SK-N-SH (cell line): ENCODE data around the gene TAS2R3.

Experiments used
- CTCF ChIP-seq: fragments of 200-600 bp; sonication (generic); IDR thresholded peaks from 2 replicates; pipeline ENCODE4 v1.6.1; 2017; ENCODE audit warnings: antibody characterized with exemption, mild to moderate bottlenecking, moderate library complexity
- FOSL2 ChIP-seq: IDR thresholded peaks from 2 replicates; pipeline ENCODE4 v1.4.0; 2012; ENCODE audit warnings: low read depth, mild to moderate bottlenecking, moderate library complexity, borderline replicate concordance
- GATA2 ChIP-seq: sonication (generic); formaldehyde crosslinking; IDR thresholded peaks from 2 replicates; pipeline ENCODE4 v1.5.0; 2020; ENCODE audit warnings: mild to moderate bottlenecking, missing genetic modification reagents
- IRF3 ChIP-seq: fragments of 150-350 bp; IDR thresholded peaks from 2 replicates; pipeline ENCODE4 v1.6.1; 2016; ENCODE audit warnings: mild to moderate bottlenecking, low read depth, low read length
- MAX ChIP-seq: IDR thresholded peaks from 2 replicates; pipeline ENCODE4 v1.4.0; 2012; ENCODE audit warnings: low read depth
- TCF12 ChIP-seq: IDR thresholded peaks from 2 replicates; pipeline ENCODE4 v1.4.0; 2012

- TF ChIP-seq MAX, result no peak
- no peak for TF ChIP-seq GATA2 (CRISPR knock-in tag)
- no peak for TF ChIP-seq CTCF
- TF ChIP-seq FOSL2, result no peak
- no peak for TF ChIP-seq IRF3
- no peak for TF ChIP-seq TCF12
These were observed 46.4 kb upstream of the TAS2R3 start for GRCh38 chr7:141717450-141717849.
